GM19467 (cell line): Measurements from ENCODE around the gene PANK3.
"Not testable (repeated sequence)": the region's sequence is repeated elsewhere in the genome, so short reads cannot be mapped to it uniquely, and the experiment has no call there.

Experiments
- ATAC-seq: cut with Tn5 transposase; IDR thresholded peaks from one replicate; pipeline ENCODE4 v1.9.1; 2021; ENCODE audit warnings: mild to moderate bottlenecking, moderate library complexity; ENCODE audit not compliant: unreplicated experiment

PANK3 gene

GRCh38 chr5:168553377-168554130 lies 25.6 kb downstream of the PANK3 start:
- no peak for ATAC-seq

- ATAC-seq, result no peak
Measured at GRCh38 chr5:168552146-168552545, 27.0 kb downstream of the PANK3 start.

- ATAC-seq, result no peak
Measured at GRCh38 chr5:168550656-168551055, 28.5 kb downstream of the PANK3 start.

- ATAC-seq, result no peak
Measured at GRCh38 chr5:168549554-168549953, 29.6 kb downstream of the PANK3 start.

- no peak for ATAC-seq
Measured at GRCh38 chr5:168537176-168537575, 42.0 kb downstream of the PANK3 start.

- not testable (repeated sequence) for ATAC-seq
Measured at GRCh38 chr5:168534351-168534750, 44.8 kb downstream of the PANK3 start.

GRCh38 chr5:168531987-168532864 lies 46.9 kb downstream of the PANK3 start:
- ATAC-seq, result no peak

- no peak for ATAC-seq
Measured at GRCh38 chr5:168531191-168531590, 48.0 kb downstream of the PANK3 start.

- no peak for ATAC-seq
Measured at GRCh38 chr5:168530621-168531150, 48.5 kb downstream of the PANK3 start.

GRCh38 chr5:168529374-168530234 lies 49.6 kb downstream of the PANK3 start:
- ATAC-seq, result no peak

- no peak for ATAC-seq
Measured at GRCh38 chr5:168528521-168529373, 50.4 kb downstream of the PANK3 start, which contains the start of gene FBLL1. Gene FBLL1, plus strand, starts transcription at chr5:168529305. Its CDS starts 200 bp downstream, at chr5:168529505.

- no peak for ATAC-seq
Measured at GRCh38 chr5:168527756-168528295, 51.3 kb downstream of the PANK3 start.

GRCh38 chr5:168525856-168526255 lies 53.3 kb downstream of the PANK3 start:
- no peak for ATAC-seq

- ATAC-seq, result no peak
Measured at GRCh38 chr5:168513861-168514428, 65.2 kb downstream of the PANK3 start.

GRCh38 chr5:168502563-168503237 lies 76.5 kb downstream of the PANK3 start:
- ATAC-seq, result no peak
